SK-N-SH treated with all-trans-retinoic acid at 6 μM for 48 hours (cell line): ENCODE measurements around the gene MMS19.
A peak's percentile ranks its signal among the peaks of the same experiment; 100 is the strongest.

Experiments used
- ATAC-seq: fragments of 200-7000 bp; cut with Tn5 transposase; 3 replicates; pipeline ENCODE4 v1.9.1; 2020; ENCODE audit warnings: mild to moderate bottlenecking, moderate library complexity
- ARNTL ChIP-seq: fragments of 450-650 bp; formaldehyde crosslinking; IDR thresholded peaks from 2 replicates; pipeline ENCODE4 v1.5.0; 2020; ENCODE audit warnings: low read depth, mild to moderate bottlenecking, moderate library complexity, borderline replicate concordance
- CREB5 ChIP-seq: fragments of 250-450 bp; sonication (Bioruptor Pico); IDR thresholded peaks from 2 replicates; pipeline ENCODE4 v1.5.1; 2020; ENCODE audit warnings: low read depth, mild to moderate bottlenecking, moderate library complexity
- CSDC2 ChIP-seq: fragments of 250-450 bp; sonication (Bioruptor Pico); IDR thresholded peaks from 2 replicates; pipeline ENCODE4 v1.5.0; 2020; ENCODE audit warnings: mild to moderate bottlenecking, moderate library complexity
- CSRNP3 ChIP-seq: fragments of 250-450 bp; sonication (Bioruptor Pico); IDR thresholded peaks from 2 replicates; pipeline ENCODE4 v1.5.1; 2021; ENCODE audit warnings: mild to moderate bottlenecking, moderate library complexity
- ESRRG ChIP-seq: fragments of 250-450 bp; sonication (Bioruptor Pico); IDR thresholded peaks from 2 replicates; pipeline ENCODE4 v1.6.1; 2021; ENCODE audit warnings: mild to moderate bottlenecking
- GLIS3 ChIP-seq: fragments of 250-450 bp; sonication (Bioruptor Pico); IDR thresholded peaks from 2 replicates; pipeline ENCODE4 v1.5.0; 2020; ENCODE audit warnings: mild to moderate bottlenecking, moderate library complexity
- ISL1 ChIP-seq: fragments of 250-450 bp; sonication (Bioruptor Pico); IDR thresholded peaks from 2 replicates; pipeline ENCODE4 v2.1.2; 2022; ENCODE audit warnings: mild to moderate bottlenecking, moderate library complexity
- OSR1 ChIP-seq: fragments of 250-450 bp; sonication (Bioruptor Pico); IDR thresholded peaks from 2 replicates; pipeline ENCODE4 v1.8.0; 2022; ENCODE audit warnings: moderate library complexity, mild to moderate bottlenecking, inconsistent platforms
- PATZ1 ChIP-seq: fragments of 250-450 bp; sonication (Bioruptor Pico); IDR thresholded peaks from 2 replicates; pipeline ENCODE4 v1.8.0; 2020; ENCODE audit warnings: mild to moderate bottlenecking, moderate library complexity, borderline replicate concordance
- POU6F1 ChIP-seq: fragments of 250-450 bp; sonication (Bioruptor Pico); IDR thresholded peaks from 2 replicates; pipeline ENCODE4 v1.8.0; 2021; ENCODE audit warnings: low read depth, mild to moderate bottlenecking, moderate library complexity, borderline replicate concordance
- PPARA ChIP-seq: fragments of 250-450 bp; sonication (Bioruptor Pico); IDR thresholded peaks from 2 replicates; pipeline ENCODE4 v1.5.0; 2020; ENCODE audit warnings: mild to moderate bottlenecking, borderline replicate concordance
- RARB ChIP-seq: fragments of 250-450 bp; sonication (Bioruptor Pico); IDR thresholded peaks from 2 replicates; pipeline ENCODE4 v1.8.0; 2021; ENCODE audit warnings: mild to moderate bottlenecking, moderate library complexity
- SNAI2 ChIP-seq: fragments of 250-450 bp; sonication (Bioruptor Pico); IDR thresholded peaks from 2 replicates; pipeline ENCODE4 v1.5.0; 2020; ENCODE audit warnings: mild to moderate bottlenecking, moderate library complexity
- TCF4 ChIP-seq: fragments of 250-450 bp; sonication (Bioruptor Pico); IDR thresholded peaks from 2 replicates; pipeline ENCODE4 v1.8.0; 2021; ENCODE audit warnings: mild to moderate bottlenecking, moderate library complexity, borderline replicate concordance
- TOX ChIP-seq: fragments of 250-450 bp; sonication (Bioruptor Pico); IDR thresholded peaks from 2 replicates; pipeline ENCODE4 v1.8.0; 2021; ENCODE audit warnings: mild to moderate bottlenecking, moderate library complexity, borderline replicate concordance
- TSHZ2 ChIP-seq: fragments of 250-450 bp; sonication (Bioruptor Pico); IDR thresholded peaks from 2 replicates; pipeline ENCODE4 v1.5.0; 2020; ENCODE audit warnings: mild to moderate bottlenecking, moderate library complexity
- ZC3H10 ChIP-seq: fragments of 250-450 bp; sonication (Bioruptor Pico); IDR thresholded peaks from 2 replicates; pipeline ENCODE4 v1.5.1; 2021; ENCODE audit warnings: mild to moderate bottlenecking, moderate library complexity
- ZFP3 ChIP-seq: fragments of 250-450 bp; sonication (Bioruptor Pico); IDR thresholded peaks from 2 replicates; pipeline ENCODE4 v1.5.0; 2020; ENCODE audit warnings: mild to moderate bottlenecking, moderate library complexity
- ZFP30 ChIP-seq: fragments of 450-650 bp; formaldehyde crosslinking; IDR thresholded peaks from 2 replicates; pipeline ENCODE4 v1.5.0; 2022; ENCODE audit warnings: mild to moderate bottlenecking, moderate library complexity
- ZNF565 ChIP-seq: fragments of 450-650 bp; formaldehyde crosslinking; conservative IDR thresholded peaks from 2 replicates; pipeline ENCODE4 v1.5.0; 2020; ENCODE audit warnings: low read depth, mild to moderate bottlenecking, moderate library complexity
- ZNF70 ChIP-seq: fragments of 450-650 bp; formaldehyde crosslinking; IDR thresholded peaks from 2 replicates; pipeline ENCODE4 v1.5.0; 2020; ENCODE audit warnings: mild to moderate bottlenecking, moderate library complexity
- ZNF8 ChIP-seq: fragments of 450-650 bp; formaldehyde crosslinking; IDR thresholded peaks from 2 replicates; pipeline ENCODE4 v1.5.0; 2020; ENCODE audit warnings: mild to moderate bottlenecking, moderate library complexity

MMS19 gene

GRCh38 chr10:97497572-97498075, 598 bp downstream of the MMS19 start:
- ATAC-seq: peak; percentile 78
- no peak for TF ChIP-seq CSRNP3 (CRISPR knock-in tag)
- TF ChIP-seq ARNTL (CRISPR knock-in tag): no peak
- TF ChIP-seq ZFP3 (CRISPR knock-in tag): no peak
- TF ChIP-seq ZNF8 (CRISPR knock-in tag): no peak
- no peak for TF ChIP-seq ZC3H10 (CRISPR knock-in tag)
- TF ChIP-seq ESRRG (CRISPR knock-in tag): no peak
- no peak for TF ChIP-seq GLIS3
- TF ChIP-seq CSDC2: no peak
- no peak for TF ChIP-seq TCF4
- TF ChIP-seq ZNF565 (CRISPR knock-in tag): no peak
- no peak for TF ChIP-seq ZFP30 (CRISPR knock-in tag)
- TF ChIP-seq PPARA (CRISPR knock-in tag): no peak
- no peak for TF ChIP-seq RARB (CRISPR knock-in tag)
- TF ChIP-seq CREB5 (CRISPR knock-in tag): no peak
- no peak for TF ChIP-seq POU6F1 (CRISPR knock-in tag)
- no peak for TF ChIP-seq SNAI2 (CRISPR knock-in tag)
- TF ChIP-seq ISL1 (CRISPR knock-in tag): no peak
- no peak for TF ChIP-seq PATZ1 (CRISPR knock-in tag)
- TF ChIP-seq, all 23 proteins: peak for 0

GRCh38 chr10:97494863-97495506, 3.2 kb downstream of the MMS19 start:
- ATAC-seq: no peak
- TF ChIP-seq ZNF8 (CRISPR knock-in tag): no peak
- TF ChIP-seq GLIS3: no peak
- no peak for TF ChIP-seq POU6F1 (CRISPR knock-in tag)
- TF ChIP-seq ZC3H10 (CRISPR knock-in tag): no peak
- TF ChIP-seq PATZ1 (CRISPR knock-in tag): no peak
- no peak for TF ChIP-seq ZFP30 (CRISPR knock-in tag)
- no peak for TF ChIP-seq ARNTL (CRISPR knock-in tag)
- no peak for TF ChIP-seq ESRRG (CRISPR knock-in tag)
- TF ChIP-seq PPARA (CRISPR knock-in tag): no peak
- TF ChIP-seq SNAI2 (CRISPR knock-in tag): no peak
- no peak for TF ChIP-seq RARB (CRISPR knock-in tag)
- no peak for TF ChIP-seq OSR1 (CRISPR knock-in tag)
- TF ChIP-seq TSHZ2 (CRISPR knock-in tag): no peak
- no peak for TF ChIP-seq CREB5 (CRISPR knock-in tag)
- TF ChIP-seq TCF4: no peak
- TF ChIP-seq ISL1 (CRISPR knock-in tag): no peak
- TF ChIP-seq ZNF70: no peak
- TF ChIP-seq ZNF565 (CRISPR knock-in tag): no peak
- TF ChIP-seq ZFP3 (CRISPR knock-in tag): no peak
- no peak for TF ChIP-seq TOX
- TF ChIP-seq, all 23 proteins: peak for 0
